Measurements from ENCODE around the gene SFTPD.

Gene SFTPD

GRCh38 chr10:79944428-79945395 is 4.2 kb downstream of the SFTPD start:
- TF ChIP-seq CTCF (conservative IDR thresholded peaks at IDR 0.05; ENCODE audit: low read depth, low read length), result no peak
- DNase-seq (ENCODE audit: low read depth), result no peak
- no peak overlapping the region for H3K4me3 ChIP-seq (ENCODE audit: low read depth, low read length)

- no peak for TF ChIP-seq CTCF (conservative IDR thresholded peaks at IDR 0.05; ENCODE audit: low read depth, low read length)
- no peak for DNase-seq (ENCODE audit: low read depth)
- H3K4me3 ChIP-seq (ENCODE audit: low read depth, low read length), result no peak overlapping the region
Observed at GRCh38 chr10:79943871-79944270, 5.0 kb downstream of the SFTPD start.

GRCh38 chr10:79942261-79943185 is 6.4 kb downstream of the SFTPD start:
- H3K4me3 ChIP-seq (ENCODE audit: low read depth, low read length), result no peak overlapping the region
- no peak for DNase-seq (ENCODE audit: low read depth)
- TF ChIP-seq CTCF (conservative IDR thresholded peaks at IDR 0.05; ENCODE audit: low read depth, low read length), result no peak

GRCh38 chr10:79941585-79942210 is 7.2 kb downstream of the SFTPD start:
- TF ChIP-seq CTCF (conservative IDR thresholded peaks at IDR 0.05; ENCODE audit: low read depth, low read length), result no peak
- no peak for DNase-seq (ENCODE audit: low read depth)
- H3K4me3 ChIP-seq (ENCODE audit: low read depth, low read length), result no peak overlapping the region

- no peak for TF ChIP-seq CTCF (conservative IDR thresholded peaks at IDR 0.05; ENCODE audit: low read depth, low read length)
- no peak overlapping the region for H3K4me3 ChIP-seq (ENCODE audit: low read depth, low read length)
- DNase-seq (ENCODE audit: low read depth), result no peak
Observed at GRCh38 chr10:79941146-79941545, 7.8 kb downstream of the SFTPD start.

GRCh38 chr10:79940431-79940830 is 8.5 kb downstream of the SFTPD start:
- DNase-seq (ENCODE audit: low read depth), result no peak
- TF ChIP-seq CTCF (conservative IDR thresholded peaks at IDR 0.05; ENCODE audit: low read depth, low read length), result no peak

More at GRCh38 chr10:79940431-79940830, 8.5 kb downstream of the SFTPD start:
- no peak overlapping the region for H3K4me3 ChIP-seq (ENCODE audit: low read depth, low read length)
